Activated T-helper 17 cell treated with anti-CD3 and anti-CD28 coated beads, Interleukin-2, amount 50 U/mL, for 72 hours (primary cell): ENCODE measurements around the gene GBE1. TPM values are rescaled to one million over a fixed set of nuclear protein-coding genes. Genes with fewer than 3 reads are reported as not detected.

Source experiments
- ATAC-seq: fragments of 150-1000 bp; cut with Tn5 transposase; replicated peaks from 2 replicates; pipeline ENCODE4 v1.10.0; 2021; ENCODE audit warnings: mild to moderate bottlenecking, moderate library complexity
- H3K27ac Mint-ChIP-seq: one replicate; pipeline ENCODE4 v1.8.0; 2022; ENCODE audit warnings: mixed read lengths
- H3K27me3 Mint-ChIP-seq: one replicate; pipeline ENCODE4 v1.8.0; 2022; ENCODE audit warnings: mixed read lengths
- H3K36me3 Mint-ChIP-seq: one replicate; pipeline ENCODE4 v1.8.0; 2022; ENCODE audit warnings: low read depth, mild to moderate bottlenecking, mixed read lengths
- H3K4me1 Mint-ChIP-seq: one replicate; pipeline ENCODE4 v1.8.0; 2022; ENCODE audit warnings: mixed read lengths
- H3K4me3 Mint-ChIP-seq: one replicate; pipeline ENCODE4 v1.8.0; 2022; ENCODE audit warnings: mild to moderate bottlenecking, mixed read lengths
- H3K9me3 Mint-ChIP-seq: one replicate; pipeline ENCODE4 v1.8.0; 2022; ENCODE audit warnings: mixed read lengths
- total RNA-seq, 2 donors: library from RNA; stranded (reverse); gene quantifications; one replicate each; pipeline ENCODE4 v1.2.3, GENCODE V29; 2022

The GBE1 gene
- total RNA-seq, 2 donors from 2014 or later = 64.4 to 251 TPM

DNA sequence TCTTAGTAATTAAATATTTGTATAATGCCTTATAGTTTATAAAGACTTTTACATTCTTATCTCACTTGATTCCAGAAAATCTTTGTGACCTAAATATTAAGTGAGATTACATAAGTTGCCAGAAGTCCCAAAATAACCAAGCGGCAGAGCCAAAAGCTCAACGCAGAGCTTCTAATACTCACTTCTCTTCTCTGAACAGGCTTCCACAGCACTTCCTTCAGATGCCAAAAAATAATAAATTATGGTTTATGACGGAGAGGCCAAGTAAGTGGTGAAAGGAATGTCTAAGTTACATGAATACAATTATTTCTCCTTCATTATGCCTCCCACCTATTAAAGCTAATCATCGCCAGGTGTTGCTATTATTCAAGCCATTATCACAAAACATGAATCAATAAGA, 110.3 kb downstream of the GBE1 start:
- no peaks in the 10 kb centered on the region for H3K27me3 Mint-ChIP-seq
- no peak for ATAC-seq
- no peaks in the 10 kb centered on the region for H3K9me3 Mint-ChIP-seq
- no peaks in the 10 kb centered on the region for H3K4me1 Mint-ChIP-seq
- no peak overlapping the region for H3K4me3 Mint-ChIP-seq
- H3K36me3 Mint-ChIP-seq = peaks cover 46% of the 10 kb centered on the region
- no peak overlapping the region for H3K27ac Mint-ChIP-seq

- Mint-ChIP-seq H3K27ac (no peak overlapping the region), H3K4me3 (no peak overlapping the region), H3K36me3 (peaks cover 37% of the 10 kb centered on the region), H3K9me3 (no peaks in the 10 kb centered on the region), H3K4me1 (no peaks in the 10 kb centered on the region), H3K27me3 (no peaks in the 10 kb centered on the region)
- ATAC-seq = no peak
Measured at GRCh38 chr3:81650187-81650586, 111.3 kb downstream of the GBE1 start.

- Mint-ChIP-seq H3K4me3 (no peak overlapping the region), H3K4me1 (no peaks in the 10 kb centered on the region)
- no peak for ATAC-seq
Measured at GRCh38 chr3:81645248-81645647, 116.2 kb downstream of the GBE1 start.

DNA sequence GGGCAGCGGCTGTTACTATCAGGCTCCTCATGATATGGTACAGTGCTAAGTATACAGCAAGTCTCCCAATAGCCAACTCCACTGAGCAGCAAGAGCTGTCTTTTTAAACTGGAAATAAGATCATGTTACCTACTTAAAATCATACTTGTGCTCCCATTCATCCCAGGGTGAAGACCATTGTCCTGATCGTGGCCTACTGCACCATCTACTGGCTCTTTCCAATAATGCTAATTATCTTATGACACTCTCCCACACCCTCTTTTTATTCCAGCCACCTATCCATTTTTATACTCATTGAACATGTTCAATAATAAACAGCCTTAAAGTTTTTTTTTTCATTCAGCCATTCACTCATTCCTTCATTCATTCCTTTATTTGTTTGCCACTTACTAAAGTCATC, 117.7 kb downstream of the GBE1 start:
- Mint-ChIP-seq H3K4me3 (no peak overlapping the region), H3K27ac (no peak overlapping the region), H3K36me3 (peaks cover 34% of the 10 kb centered on the region), H3K27me3 (no peaks in the 10 kb centered on the region), H3K4me1 (no peaks in the 10 kb centered on the region), H3K9me3 (no peaks in the 10 kb centered on the region)
- ATAC-seq = no peak

More at GRCh38 chr3:81645248-81645647, 116.2 kb downstream of the GBE1 start:
- no peaks in the 10 kb centered on the region for H3K9me3 Mint-ChIP-seq
- peaks cover 37% of the 10 kb centered on the region for H3K36me3 Mint-ChIP-seq
- H3K27me3 Mint-ChIP-seq = no peaks in the 10 kb centered on the region
- no peak overlapping the region for H3K27ac Mint-ChIP-seq

- peaks cover 69% of the 10 kb centered on the region for H3K36me3 Mint-ChIP-seq
- H3K4me1 Mint-ChIP-seq = no peaks in the 10 kb centered on the region
- no peak overlapping the region for H3K4me3 Mint-ChIP-seq
- H3K27me3 Mint-ChIP-seq = no peaks in the 10 kb centered on the region
- no peak overlapping the region for H3K27ac Mint-ChIP-seq
- ATAC-seq = no peak
- no peaks in the 10 kb centered on the region for H3K9me3 Mint-ChIP-seq
Measured at GRCh38 chr3:81638480-81638879, 123.0 kb downstream of the GBE1 start.

DNA sequence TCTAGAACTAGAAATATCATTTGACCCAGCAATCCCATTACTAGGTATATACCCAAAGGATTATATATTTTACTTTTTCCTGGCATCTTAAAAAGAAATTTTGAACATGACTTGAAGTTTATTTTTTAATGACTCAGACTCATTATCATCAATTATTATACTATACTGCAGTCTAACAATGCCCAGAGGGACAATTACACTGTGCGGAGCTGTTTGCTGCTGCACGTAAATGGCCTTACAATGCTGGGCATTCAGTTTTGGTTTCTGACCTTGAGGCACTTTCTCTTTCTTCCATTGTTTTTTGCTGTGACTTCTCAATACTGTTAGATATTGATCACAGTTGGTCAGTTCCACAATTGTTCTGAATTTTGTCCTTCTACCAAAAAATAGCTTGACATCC, 128.8 kb downstream of the GBE1 start:
- H3K9me3 Mint-ChIP-seq = no peaks in the 10 kb centered on the region
- no peak for ATAC-seq

DNA sequence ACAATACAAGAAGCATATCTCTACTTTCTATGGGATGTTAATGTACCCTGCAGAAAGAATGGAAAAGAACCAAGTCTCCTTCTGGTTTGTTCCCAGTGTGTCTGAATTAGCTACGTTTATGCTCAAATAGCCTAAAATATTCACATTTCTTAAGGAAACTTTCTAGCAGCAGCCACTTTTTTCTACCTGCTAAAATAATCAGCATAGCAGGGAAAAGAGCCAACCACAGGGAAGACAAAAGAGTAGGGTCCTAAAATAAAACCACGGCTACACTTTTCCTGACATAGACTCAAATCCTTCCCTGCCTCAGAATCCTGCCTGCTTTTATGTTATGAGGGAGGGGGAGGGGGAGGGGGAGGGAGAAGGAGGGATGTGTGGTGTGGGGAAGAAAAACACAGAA, 136.7 kb downstream of the GBE1 start:
- Mint-ChIP-seq H3K27ac (no peak overlapping the region), H3K9me3 (no peaks in the 10 kb centered on the region), H3K4me1 (peaks cover 4% of the 10 kb centered on the region), H3K4me3 (no peak overlapping the region), H3K36me3 (peaks cover 8% of the 10 kb centered on the region), H3K27me3 (no peaks in the 10 kb centered on the region)
- no peak for ATAC-seq

More for the DNA sequence above, 128.8 kb downstream of the GBE1 start:
- H3K27me3 Mint-ChIP-seq = no peaks in the 10 kb centered on the region
- no peaks in the 10 kb centered on the region for H3K4me1 Mint-ChIP-seq
- H3K4me3 Mint-ChIP-seq = no peak overlapping the region
- peaks cover 74% of the 10 kb centered on the region for H3K36me3 Mint-ChIP-seq
- no peak overlapping the region for H3K27ac Mint-ChIP-seq

GRCh38 chr3:81622395-81622794, 139.1 kb downstream of the GBE1 start:
- no peak overlapping the region for H3K4me3 Mint-ChIP-seq
- H3K36me3 Mint-ChIP-seq = peaks cover 12% of the 10 kb centered on the region
- no peak for ATAC-seq
- no peak overlapping the region for H3K27ac Mint-ChIP-seq
- H3K27me3 Mint-ChIP-seq = no peaks in the 10 kb centered on the region
- no peaks in the 10 kb centered on the region for H3K9me3 Mint-ChIP-seq
- peaks cover 3% of the 10 kb centered on the region for H3K4me1 Mint-ChIP-seq

DNA sequence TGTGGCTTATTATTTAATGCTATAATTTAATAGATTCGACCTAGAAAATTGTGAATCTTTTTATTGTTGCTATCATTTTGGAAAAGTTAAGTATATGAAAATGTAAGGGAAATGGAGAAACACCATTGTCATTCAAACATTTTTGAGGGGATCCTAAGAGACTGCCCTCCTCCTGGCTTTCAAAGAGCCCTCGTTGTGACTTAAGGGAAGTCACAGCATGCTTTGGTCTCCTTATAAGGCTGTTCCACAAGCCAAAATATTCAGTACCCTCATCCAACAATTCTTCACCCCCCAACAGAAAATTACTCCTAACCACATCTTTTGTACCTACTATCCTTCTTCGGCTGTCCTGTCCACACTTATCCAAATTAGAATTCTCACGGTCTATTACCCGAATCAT, 140.2 kb downstream of the GBE1 start:
- Mint-ChIP-seq H3K27me3 (no peaks in the 10 kb centered on the region), H3K9me3 (no peaks in the 10 kb centered on the region), H3K4me3 (no peak overlapping the region), H3K4me1 (no peaks in the 10 kb centered on the region), H3K27ac (no peak overlapping the region), H3K36me3 (peaks cover 9% of the 10 kb centered on the region)
- ATAC-seq = no peak

GRCh38 chr3:81620849-81621248, 140.6 kb downstream of the GBE1 start:
- no peaks in the 10 kb centered on the region for H3K4me1 Mint-ChIP-seq
- H3K27ac Mint-ChIP-seq = no peak overlapping the region

DNA sequence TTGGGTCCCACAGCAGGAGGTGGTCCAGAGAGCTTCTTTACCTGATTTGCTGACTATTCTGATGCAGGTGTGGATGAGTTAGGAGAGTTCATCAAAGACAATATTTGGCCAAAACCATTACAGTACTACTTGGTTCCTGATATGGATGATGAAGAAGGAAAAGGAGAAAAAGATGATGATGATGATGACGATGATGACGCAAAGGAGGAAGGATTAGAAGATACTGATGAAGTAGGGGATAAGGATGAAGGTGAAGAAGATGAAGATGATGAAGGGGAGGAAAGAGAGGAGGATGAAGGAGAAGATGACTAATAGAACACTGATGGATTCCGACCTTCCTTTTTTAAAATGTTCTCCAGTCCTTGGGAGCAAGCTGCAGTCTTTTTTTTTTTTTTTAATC, 148.7 kb downstream of the GBE1 start:
- Mint-ChIP-seq H3K27me3 (no peaks in the 10 kb centered on the region), H3K4me1 (no peaks in the 10 kb centered on the region), H3K36me3 (peaks cover 52% of the 10 kb centered on the region), H3K9me3 (peaks cover 3% of the 10 kb centered on the region), H3K27ac (peak overlapping the region; percentile 6), H3K4me3 (no peak overlapping the region)
- no peak for ATAC-seq

More at GRCh38 chr3:81620849-81621248, 140.6 kb downstream of the GBE1 start:
- H3K27me3 Mint-ChIP-seq = no peaks in the 10 kb centered on the region
- no peak overlapping the region for H3K4me3 Mint-ChIP-seq
- ATAC-seq = peak; percentile 26
- peaks cover 6% of the 10 kb centered on the region for H3K36me3 Mint-ChIP-seq
- no peaks in the 10 kb centered on the region for H3K9me3 Mint-ChIP-seq

- no peaks in the 10 kb centered on the region for H3K36me3 Mint-ChIP-seq
- H3K4me1 Mint-ChIP-seq = no peaks in the 10 kb centered on the region
- no peaks in the 10 kb centered on the region for H3K27me3 Mint-ChIP-seq
- ATAC-seq = no peak
- H3K4me3 Mint-ChIP-seq = no peak overlapping the region
- H3K9me3 Mint-ChIP-seq = no peaks in the 10 kb centered on the region
- H3K27ac Mint-ChIP-seq = no peak overlapping the region
Measured at GRCh38 chr3:81602781-81603180, 158.7 kb downstream of the GBE1 start.

- Mint-ChIP-seq H3K9me3 (no peaks in the 10 kb centered on the region), H3K27ac (no peak overlapping the region), H3K36me3 (no peaks in the 10 kb centered on the region), H3K4me3 (no peak overlapping the region), H3K4me1 (no peaks in the 10 kb centered on the region), H3K27me3 (no peaks in the 10 kb centered on the region)
- no peak for ATAC-seq
Measured at GRCh38 chr3:81601707-81602305, 159.6 kb downstream of the GBE1 start.

GRCh38 chr3:81592101-81592500, 169.3 kb downstream of the GBE1 start:
- no peak for ATAC-seq
- Mint-ChIP-seq H3K36me3 (peaks cover 60% of the 10 kb centered on the region), H3K27ac (no peak overlapping the region), H3K27me3 (no peaks in the 10 kb centered on the region), H3K9me3 (no peaks in the 10 kb centered on the region), H3K4me3 (no peak overlapping the region), H3K4me1 (no peaks in the 10 kb centered on the region)

- H3K4me3 Mint-ChIP-seq = no peak overlapping the region
- H3K4me1 Mint-ChIP-seq = no peaks in the 10 kb centered on the region
- H3K36me3 Mint-ChIP-seq = peaks cover 59% of the 10 kb centered on the region
- no peaks in the 10 kb centered on the region for H3K27me3 Mint-ChIP-seq
- no peak for ATAC-seq
- H3K27ac Mint-ChIP-seq = no peak overlapping the region
- H3K9me3 Mint-ChIP-seq = no peaks in the 10 kb centered on the region
Measured at GRCh38 chr3:81585937-81586336, 175.5 kb downstream of the GBE1 start.

DNA sequence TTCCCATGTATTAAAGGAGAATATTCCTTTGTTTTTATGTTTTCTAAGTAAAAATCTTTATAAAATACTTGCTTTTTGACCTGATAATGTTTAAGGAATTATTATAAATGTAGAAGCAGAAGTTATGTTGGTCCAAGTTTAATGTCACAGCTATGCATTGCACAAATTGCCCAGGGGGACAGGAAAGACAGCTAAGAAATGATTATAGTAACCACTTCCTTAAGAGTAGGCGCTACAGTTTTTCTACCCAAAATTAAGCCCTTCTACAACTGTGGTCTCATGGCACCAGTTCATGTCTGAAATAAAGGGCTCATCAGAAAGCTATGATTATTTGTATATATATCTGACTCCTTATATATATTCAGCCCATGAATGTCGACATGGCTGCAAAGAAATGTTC, 176.4 kb downstream of the GBE1 start:
- H3K27me3 Mint-ChIP-seq = no peaks in the 10 kb centered on the region
- ATAC-seq = no peak

More for the DNA sequence above, 176.4 kb downstream of the GBE1 start:
- H3K36me3 Mint-ChIP-seq = peaks cover 59% of the 10 kb centered on the region
- no peaks in the 10 kb centered on the region for H3K4me1 Mint-ChIP-seq
- no peak overlapping the region for H3K27ac Mint-ChIP-seq
- no peaks in the 10 kb centered on the region for H3K9me3 Mint-ChIP-seq
- no peak overlapping the region for H3K4me3 Mint-ChIP-seq
